ENCODE data around the gene FAM8A1. TPM values are rescaled to one million over a fixed set of nuclear protein-coding genes. Genes with fewer than 3 reads are reported as not detected.
"Not testable (repeated sequence)": the region's sequence is repeated elsewhere in the genome, so short reads cannot be mapped to it uniquely, and the experiment has no call there.

The FAM8A1 gene
- 10 to 100 TPM; 31.3 to 35.7 TPM for total RNA-seq
- long read RNA-seq, donor 1, full-length matches to known transcripts, result 10 of 17 reads
- long read RNA-seq, donor 1, partial matches to known transcripts, result 1 of 17 reads
- long read RNA-seq, donor 1, other reads (novel, unspliced or antisense), result 6 of 17 reads
- long read RNA-seq, donor 2, full-length matches to known transcripts, result 5 of 8 reads
- long read RNA-seq, donor 2, partial matches to known transcripts, result 0 of 8 reads
- long read RNA-seq, donor 2, other reads (novel, unspliced or antisense), result 3 of 8 reads

GRCh38 chr6:17599877-17600526 lies at the start of gene FAM8A1:
Gene FAM8A1 (plus strand): TSS chr6:17600302. CDS start chr6:17600410, 108 bp downstream.
- DNase-seq (ENCODE audit: low spot score), result peak; percentile 99
- intact Hi-C loops (cut with DNase I), result no loop called here

DNA sequence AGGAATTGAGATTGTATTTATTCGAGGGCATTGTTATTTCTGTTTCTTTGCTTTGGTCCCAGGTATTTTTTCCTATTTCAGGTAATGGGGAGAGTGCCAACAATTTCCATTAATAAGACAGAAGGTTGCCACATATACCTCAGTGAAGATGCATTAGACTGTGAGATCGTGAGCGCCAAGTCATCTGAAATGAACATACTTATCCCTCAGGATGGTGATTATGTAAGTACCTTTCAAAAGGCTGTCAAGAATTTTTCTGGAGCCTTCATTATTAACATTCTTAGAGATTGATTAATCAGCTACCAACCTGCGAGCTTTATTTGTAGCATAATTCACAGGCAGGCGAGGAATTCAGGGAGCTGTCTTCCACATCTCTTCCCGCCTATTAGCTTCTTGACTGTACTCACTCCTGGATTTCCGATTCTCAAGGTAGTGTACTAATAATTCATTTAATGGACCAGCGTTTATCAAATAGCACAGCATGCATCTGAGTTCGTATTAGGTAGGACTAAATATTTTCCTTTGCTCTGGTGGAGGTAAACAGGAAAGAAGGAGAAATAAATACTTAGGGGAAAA lies 48.6 kb upstream of the FAM8A1 start:
- intact Hi-C loops (cut with DNase I), result no loop called here
- no peak for DNase-seq (ENCODE audit: low spot score)

GRCh38 chr6:17552861-17553260 lies 47.2 kb upstream of the FAM8A1 start:
- DNase-seq (ENCODE audit: low spot score), result no peak
- intact Hi-C loops (cut with DNase I), result no loop called here

- DNase-seq (ENCODE audit: low spot score), result no peak
- intact Hi-C loops (cut with DNase I), result loop anchor here in 1 of 2 donors (5.0 kb wide), 1 partner anchor 1694 kb away; no protein-coding TSS in a partner anchor
Measured at GRCh38 chr6:17556014-17556413, 44.1 kb upstream of the FAM8A1 start.

DNA sequence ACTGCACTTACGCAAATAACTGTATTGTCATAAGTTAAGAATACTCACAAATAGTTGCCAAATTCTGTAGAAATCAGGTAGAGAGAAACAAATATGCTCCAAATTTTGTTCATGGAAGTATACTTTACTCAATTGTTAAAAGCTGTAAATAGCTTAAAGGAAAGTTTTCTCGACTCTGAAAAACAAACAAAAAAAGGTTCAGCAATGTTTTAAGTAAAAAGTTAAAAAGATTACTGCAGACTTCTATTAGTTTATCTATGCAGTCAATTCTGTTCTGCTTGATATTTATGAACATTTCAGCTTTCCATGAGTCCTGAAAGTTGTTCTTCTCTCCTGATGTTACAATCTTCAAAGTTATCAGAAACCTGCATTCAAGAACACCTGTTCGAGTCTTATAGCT lies 37.5 kb upstream of the FAM8A1 start:
- intact Hi-C loops (cut with DNase I), result no loop called here

DNA sequence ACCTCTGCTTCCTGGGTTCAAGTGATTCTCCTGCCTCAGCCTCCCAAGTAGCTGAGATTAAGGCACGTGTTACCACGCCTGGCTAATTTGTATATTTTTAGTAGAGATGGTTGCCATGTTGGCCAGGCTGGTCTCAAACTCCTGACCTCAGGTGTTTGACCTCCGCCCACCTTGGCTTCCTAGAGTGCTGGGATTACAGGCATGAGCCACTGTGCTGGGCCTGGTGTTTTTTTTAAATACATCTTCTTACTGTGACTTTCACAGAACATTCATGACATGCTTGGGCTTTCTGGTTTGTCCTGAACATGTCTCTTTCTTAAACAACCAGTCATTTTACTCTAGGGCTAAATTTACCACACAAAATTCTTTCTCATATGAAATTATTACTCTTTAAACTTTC lies 34.7 kb upstream of the FAM8A1 start:
- intact Hi-C loops (cut with DNase I), result no loop called here

More for the DNA sequence above, 37.5 kb upstream of the FAM8A1 start:
- no peak for DNase-seq (ENCODE audit: low spot score)

DNA sequence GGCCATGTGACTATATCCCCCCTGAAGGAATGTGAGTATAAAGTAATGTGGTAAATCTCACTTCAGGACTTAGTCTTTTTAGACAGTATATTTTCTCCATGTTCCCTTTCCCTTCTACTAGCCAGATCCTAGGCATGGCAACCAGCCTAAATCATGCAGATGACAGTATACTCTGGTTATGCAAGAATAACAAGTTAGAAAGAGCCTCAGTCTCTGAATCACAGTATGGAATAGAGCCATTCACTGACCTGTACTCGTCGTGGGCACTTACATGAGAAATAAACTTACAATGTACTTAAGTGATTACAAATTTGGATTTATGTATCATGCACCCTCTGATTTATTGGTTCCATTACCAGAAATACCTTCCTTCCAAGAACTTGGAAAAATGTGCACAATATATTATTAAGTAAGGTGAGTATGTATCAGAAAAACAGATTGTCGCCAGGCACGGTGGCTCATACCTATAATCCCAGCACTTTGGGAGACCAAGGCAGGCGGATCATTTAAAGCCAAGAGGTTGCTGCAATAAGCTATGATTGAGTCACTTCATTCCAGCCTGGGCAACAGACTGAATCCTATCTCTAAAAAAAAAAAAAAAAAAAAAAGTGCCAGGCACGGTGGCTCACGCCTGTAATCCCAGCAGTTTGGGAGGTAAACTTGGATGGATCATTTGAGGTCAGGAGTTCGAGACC lies 25.1 kb upstream of the FAM8A1 start:
- no peak for DNase-seq (ENCODE audit: low spot score)
- intact Hi-C loops (cut with DNase I), result no loop called here

More for the DNA sequence above, 34.7 kb upstream of the FAM8A1 start:
- no peak for DNase-seq (ENCODE audit: low spot score)

GRCh38 chr6:17577059-17577458 lies 23.0 kb upstream of the FAM8A1 start:
- intact Hi-C loops (cut with DNase I), result no loop called here
- DNase-seq (ENCODE audit: low spot score), result no peak

DNA sequence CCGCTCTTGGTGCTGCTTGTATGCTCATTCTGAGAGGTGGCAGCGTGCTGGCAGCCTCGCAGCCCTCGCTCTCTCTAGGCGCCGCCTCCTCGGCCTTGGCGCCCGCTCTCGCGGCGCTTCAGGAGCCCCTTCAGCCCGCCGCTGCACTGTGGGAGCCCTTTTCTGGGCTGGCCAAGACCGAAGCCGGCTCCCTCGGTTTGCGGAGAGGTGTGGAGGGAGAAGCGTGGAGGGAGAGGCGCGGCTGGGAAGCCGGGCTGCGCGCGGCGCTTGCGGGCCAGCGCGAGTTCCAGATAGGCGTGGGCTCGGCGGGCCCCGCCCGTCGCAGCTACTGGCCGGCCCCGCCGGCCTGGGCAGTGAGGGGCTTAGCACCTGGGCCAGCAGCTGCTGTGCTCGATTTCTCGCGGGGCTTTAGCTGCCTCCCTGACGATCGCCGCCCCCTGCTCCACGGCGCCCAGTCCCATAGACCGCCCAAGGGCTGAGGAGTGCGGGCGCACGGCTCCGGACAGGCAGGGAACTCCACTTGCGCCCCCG lies 19.5 kb upstream of the FAM8A1 start:
- peak; percentile 83 for DNase-seq (ENCODE audit: low spot score)
- intact Hi-C loops (cut with DNase I), result loop anchor here (5.0 to 10.0 kb wide), 2 partner anchors 298 to 426 kb away; partner anchors contain the start of gene RBM24 (in 1 of the 2)

GRCh38 chr6:17581282-17581681 lies 18.8 kb upstream of the FAM8A1 start:
- DNase-seq (ENCODE audit: low spot score), result not testable (repeated sequence)
- intact Hi-C loops (cut with DNase I), result loop anchor here (5.0 to 10.0 kb wide), 2 partner anchors 299 to 426 kb away; partner anchors contain the start of gene RBM24 (in 1 of the 2)

DNA sequence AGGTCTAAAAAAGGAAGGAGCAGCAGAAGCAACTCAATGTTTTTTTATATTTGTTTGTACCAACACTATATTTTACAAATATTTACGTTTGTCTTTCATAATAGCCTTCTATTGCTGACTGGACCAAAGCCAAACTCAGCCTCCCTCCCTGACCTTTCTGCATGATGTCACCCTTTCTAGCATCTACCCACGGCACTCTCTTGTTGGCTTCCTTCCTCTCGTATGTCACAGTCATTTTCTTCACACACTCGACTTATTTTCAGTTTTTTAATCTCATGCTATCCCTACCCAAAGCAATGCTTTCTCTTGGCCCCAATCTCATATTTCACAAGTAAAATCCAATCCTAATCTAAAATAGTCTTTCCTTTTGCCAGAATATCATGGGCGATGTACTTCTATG lies 16.3 kb upstream of the FAM8A1 start:
- DNase-seq (ENCODE audit: low spot score), result no peak

DNA sequence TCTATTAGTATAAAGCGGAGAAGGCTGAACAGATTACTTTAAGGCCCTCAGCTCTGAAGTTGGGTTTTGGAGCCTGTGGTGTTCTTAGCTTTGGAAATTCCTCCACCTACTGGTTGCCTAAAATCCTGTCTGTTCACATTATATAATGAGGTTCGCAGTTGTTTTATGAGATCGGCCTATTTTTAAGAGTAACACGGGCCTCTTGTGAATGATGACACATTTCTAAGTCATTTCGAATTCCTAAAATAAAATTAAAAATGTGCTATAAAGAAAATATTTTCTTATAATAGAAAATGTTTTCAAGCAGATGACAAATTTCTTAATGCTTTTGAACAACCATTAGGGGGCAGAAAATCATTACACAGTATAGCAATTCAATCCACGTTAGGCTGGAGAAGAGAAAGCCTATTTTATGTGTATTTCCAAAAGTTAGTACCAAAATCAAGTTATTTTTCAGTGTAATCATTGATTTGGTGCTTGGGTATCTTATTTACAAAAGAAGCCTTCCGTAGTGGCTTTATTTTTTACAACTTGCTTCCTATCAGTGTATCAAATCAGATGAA lies 15.8 kb upstream of the FAM8A1 start:
- intact Hi-C loops (cut with DNase I), result loop anchor here (5.0 to 10.0 kb wide), 2 partner anchors 302 to 430 kb away; partner anchors contain the start of gene RBM24 (in 1 of the 2)
- no peak for DNase-seq (ENCODE audit: low spot score)

More for the DNA sequence above, 16.3 kb upstream of the FAM8A1 start:
- intact Hi-C loops (cut with DNase I), result loop anchor here (5.0 to 10.0 kb wide), 2 partner anchors 302 to 429 kb away; partner anchors contain the start of gene RBM24 (in 1 of the 2)

DNA sequence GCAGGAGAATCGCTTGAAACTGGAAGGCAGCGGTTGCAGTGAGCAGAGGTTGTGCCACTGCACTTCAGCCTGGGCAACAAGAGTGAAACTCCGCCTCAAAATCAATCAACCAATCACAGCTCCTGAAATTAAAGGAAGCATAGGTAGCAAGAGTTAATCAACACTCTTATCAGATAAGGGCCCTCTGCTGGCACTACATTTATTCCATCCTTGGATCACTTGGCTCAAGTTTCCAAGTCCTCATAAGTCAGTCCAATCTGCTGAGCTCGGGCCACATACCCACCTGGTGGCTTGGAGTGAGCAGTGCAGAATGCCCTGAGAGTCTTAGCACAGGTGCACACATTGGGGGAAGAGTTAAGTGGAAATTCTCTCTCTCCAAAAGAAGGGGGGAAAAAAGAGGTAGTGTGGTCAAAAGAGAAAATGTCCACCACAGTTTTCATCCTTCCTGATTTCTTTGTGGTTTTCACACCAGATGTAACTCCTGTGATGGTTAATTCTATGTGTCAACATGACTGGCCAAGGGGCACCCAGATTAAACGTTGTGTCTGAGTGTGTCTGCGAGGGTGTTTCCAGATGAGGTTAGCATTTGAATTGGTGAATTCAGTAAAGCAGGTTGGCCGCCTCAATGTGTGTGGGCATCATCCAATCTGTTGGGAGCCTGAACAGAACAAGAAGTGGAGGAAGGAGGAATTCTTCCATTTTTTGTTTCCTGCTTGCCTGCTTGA lies 14.2 kb upstream of the FAM8A1 start:
- intact Hi-C loops (cut with DNase I), result loop anchor here (5.0 to 10.0 kb wide), 2 partner anchors 429 to 431 kb away; no protein-coding TSS in a partner anchor
- no peak for DNase-seq (ENCODE audit: low spot score)

GRCh38 chr6:17586623-17587022 lies 13.5 kb upstream of the FAM8A1 start:
- not testable (repeated sequence) for DNase-seq (ENCODE audit: low spot score)
- intact Hi-C loops (cut with DNase I), result loop anchor here (5.0 to 10.0 kb wide), 2 partner anchors 429 to 432 kb away; no protein-coding TSS in a partner anchor

GRCh38 chr6:17588011-17588410 lies 12.1 kb upstream of the FAM8A1 start:
- intact Hi-C loops (cut with DNase I), result loop anchor here (5.0 to 10.0 kb wide), 2 partner anchors 431 to 433 kb away; no protein-coding TSS in a partner anchor
- DNase-seq (ENCODE audit: low spot score), result no peak

GRCh38 chr6:17589406-17590096 lies 10.6 kb upstream of the FAM8A1 start:
- intact Hi-C loops (cut with DNase I), result loop anchor here (5.0 to 10.0 kb wide), 2 partner anchors 432 to 435 kb away; no protein-coding TSS in a partner anchor
- no peak for DNase-seq (ENCODE audit: low spot score)

- intact Hi-C loops (cut with DNase I), result no loop called here
- no peak for DNase-seq (ENCODE audit: low spot score)
Measured at GRCh38 chr6:17591287-17591686, 8.8 kb upstream of the FAM8A1 start.
